Psoas muscle (tissue), 8 donors: ENCODE data around the gene TRABD. TPM values are rescaled to one million over a fixed set of nuclear protein-coding genes. Genes with fewer than 3 reads are reported as not detected.
"Not testable (repeated sequence)": the region's sequence is repeated elsewhere in the genome, so short reads cannot be mapped to it uniquely, and the experiment has no call there.

Experiments used
- ATAC-seq, 4 donors: fragments of 200-7000 bp; cut with Tn5 transposase; one replicate each; pipeline ENCODE4 v1.9.1; 2020; ENCODE audit warnings: moderate library complexity in 3 of 4, mild to moderate bottlenecking in 2 of 4
- DNase-seq, 2 donors: peaks; one replicate each; pipeline ENCODE4 v3.0.0-alpha.2; 2020
- H3K27ac ChIP-seq: fragments of 200-600 bp; one replicate; pipeline ENCODE4 v1.8.0; 2022
- H3K27me3 ChIP-seq, 3 donors: fragments of 200-600 bp in 1 of 3; one replicate each; pipeline versions ENCODE4 v1.6.1 to v1.8.0; 2013 to 2022; ENCODE audit warnings: low read length in 2 of 3, mild to moderate bottlenecking in 2 of 3, moderate library complexity in 1 of 3; ENCODE audit not compliant: insufficient read depth in 3 of 3
- H3K36me3 ChIP-seq, 2 donors: fragments of 200-600 bp in 1 of 2; one replicate each; pipeline versions ENCODE4 v1.6.1 to v1.8.0; 2013 to 2022; ENCODE audit warnings: low read depth in 1 of 2, mild to moderate bottlenecking in 1 of 2, moderate library complexity in 1 of 2; ENCODE audit not compliant: insufficient read depth in 1 of 2
- H3K4me1 ChIP-seq: fragments of 200-600 bp; one replicate; pipeline ENCODE4 v1.8.0; 2022
- H3K4me3 ChIP-seq: fragments of 200-600 bp; one replicate; pipeline ENCODE4 v1.8.0; 2022; ENCODE audit warnings: mild to moderate bottlenecking
- H3K9me3 ChIP-seq: fragments of 200-600 bp; one replicate; pipeline ENCODE4 v1.8.0; 2022
- WGBS, 3 donors: extraction: QIAGEN DNeasy Blood & Tissue Kit; methylation state at CpG; one replicate each; pipeline versions ENCODE4 v1.1.6 to v1.1.7; 2013; 5-methylcytosine and 5-hydroxymethylcytosine counted together
- intact Hi-C, 2 donors: fragments of 100-400 bp; cut with DNase I; formaldehyde crosslinking; loops; one replicate each; pipeline versions ENCODE4 v1.11.0 to v1.14.2; 2022
- long read RNA-seq, 2 donors: library from polyadenylated mRNA; unstranded; transcript quantifications; one replicate each; pipeline ENCODE4 v2.0.0, GENCODE V29; 2021
- polyA plus RNA-seq, 3 donors: library from polyadenylated mRNA; stranded (reverse); fragments of 200-250 nt; gene quantifications; one replicate each; pipeline ENCODE4 v1.2.3, GENCODE V29; 2013
- total RNA-seq, 4 donors: library from RNA; stranded (reverse); fragmentation: NEBNext Ultra II Directional in 2 of 4; extraction: Animal tissue kit (Norgen Biotek cat#: 25700) in 2 of 4; gene quantifications; one replicate each; pipeline versions ENCODE4 v1.2.1 to v1.2.4, GENCODE V29; 2021 to 2023
- TF ChIP-seq, protein P1 (sequence below): fragments of 200-600 bp; IDR thresholded peaks from one replicate; pipeline ENCODE4 v1.8.0; 2022; ENCODE audit warnings: antibody characterized with exemption
- donor health status: healthy with polysubstance abuse.
- donor health status: DM: no; HTN: no; CAD: no; lungs with moderate emphysema.
- donor health status: Bipolar disorder and iron deficiency.
- donor health status: healthy.
- donor health status: DM: yes; HTN: yes; CAD: no.
- donor health status: DM: no; HTN: no; CAD: no.
- donor health status: DM: no; HTN: no; CAD: no.
- donor health status: DM: yes; HTN: yes; CAD: no.

Gene TRABD, protein sequence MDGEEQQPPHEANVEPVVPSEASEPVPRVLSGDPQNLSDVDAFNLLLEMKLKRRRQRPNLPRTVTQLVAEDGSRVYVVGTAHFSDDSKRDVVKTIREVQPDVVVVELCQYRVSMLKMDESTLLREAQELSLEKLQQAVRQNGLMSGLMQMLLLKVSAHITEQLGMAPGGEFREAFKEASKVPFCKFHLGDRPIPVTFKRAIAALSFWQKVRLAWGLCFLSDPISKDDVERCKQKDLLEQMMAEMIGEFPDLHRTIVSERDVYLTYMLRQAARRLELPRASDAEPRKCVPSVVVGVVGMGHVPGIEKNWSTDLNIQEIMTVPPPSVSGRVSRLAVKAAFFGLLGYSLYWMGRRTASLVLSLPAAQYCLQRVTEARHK
- 10 to 100 TPM; 19.9 to 29.5 (median 24.0) TPM for total RNA-seq
- polyA plus RNA-seq, result 10 to 100 TPM; 30.6 to 52.1 (median 46.8) TPM
- long read RNA-seq, donor 1, transcript TRABD-202 (10 exons, 2,272 nt), result minor isoform, 17 of 61 reads
- long read RNA-seq, donor 1, transcript TRABD-201 (10 exons, 2,329 nt), result major isoform, 21 of 61 reads
- long read RNA-seq, donor 1, partial matches to known transcripts, result 5 of 61 reads
- long read RNA-seq, donor 1, other reads (novel, unspliced or antisense), result 16 of 61 reads
- long read RNA-seq, donor 2, transcript TRABD-201 (10 exons, 2,329 nt), result minor isoform, 21 of 107 reads
- long read RNA-seq, donor 2, transcript TRABD-202 (10 exons, 2,272 nt), result major isoform, 22 of 107 reads
- long read RNA-seq, donor 2, transcript TRABD-206 (2 exons, 1,661 nt), result minor isoform, 7 of 107 reads
- long read RNA-seq, donor 2, partial matches to known transcripts, result 12 of 107 reads
- long read RNA-seq, donor 2, other reads (novel, unspliced or antisense), result 42 of 107 reads

GRCh38 chr22:50185375-50186087 is at the start of gene TRABD:
Gene TRABD, plus strand, starts transcription at chr22:50185913. Its CDS starts 7,148 bp downstream, at chr22:50193061.
- TF ChIP-seq, protein P1, sequence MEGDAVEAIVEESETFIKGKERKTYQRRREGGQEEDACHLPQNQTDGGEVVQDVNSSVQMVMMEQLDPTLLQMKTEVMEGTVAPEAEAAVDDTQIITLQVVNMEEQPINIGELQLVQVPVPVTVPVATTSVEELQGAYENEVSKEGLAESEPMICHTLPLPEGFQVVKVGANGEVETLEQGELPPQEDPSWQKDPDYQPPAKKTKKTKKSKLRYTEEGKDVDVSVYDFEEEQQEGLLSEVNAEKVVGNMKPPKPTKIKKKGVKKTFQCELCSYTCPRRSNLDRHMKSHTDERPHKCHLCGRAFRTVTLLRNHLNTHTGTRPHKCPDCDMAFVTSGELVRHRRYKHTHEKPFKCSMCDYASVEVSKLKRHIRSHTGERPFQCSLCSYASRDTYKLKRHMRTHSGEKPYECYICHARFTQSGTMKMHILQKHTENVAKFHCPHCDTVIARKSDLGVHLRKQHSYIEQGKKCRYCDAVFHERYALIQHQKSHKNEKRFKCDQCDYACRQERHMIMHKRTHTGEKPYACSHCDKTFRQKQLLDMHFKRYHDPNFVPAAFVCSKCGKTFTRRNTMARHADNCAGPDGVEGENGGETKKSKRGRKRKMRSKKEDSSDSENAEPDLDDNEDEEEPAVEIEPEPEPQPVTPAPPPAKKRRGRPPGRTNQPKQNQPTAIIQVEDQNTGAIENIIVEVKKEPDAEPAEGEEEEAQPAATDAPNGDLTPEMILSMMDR, result no peak

DNA sequence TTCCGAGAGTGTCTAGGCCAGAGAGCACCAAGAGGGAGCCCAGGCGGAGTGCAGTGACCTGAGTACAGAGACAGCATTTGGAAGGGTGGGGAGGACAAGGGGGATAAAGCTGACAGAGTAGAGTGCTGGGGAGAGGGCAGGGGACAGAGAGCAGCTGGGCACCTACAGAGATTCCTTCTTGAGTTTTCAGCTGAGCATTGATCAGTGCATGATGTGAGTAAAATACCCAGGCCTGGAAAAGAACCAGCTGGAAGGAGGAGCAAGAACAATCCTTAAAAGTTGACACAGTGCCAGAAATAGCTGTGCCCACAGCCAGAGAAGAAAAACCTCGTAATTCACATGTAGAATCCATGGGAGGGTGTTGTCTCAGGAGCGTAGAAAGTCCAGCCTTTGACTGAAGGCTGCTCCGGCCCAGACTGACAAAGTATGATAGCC is 49.1 kb upstream of the TRABD start:
- WGBS, 3 donors, result 55 to 66% (median 64%) methylated on average over 5 of the region's 5 CpGs
- no peaks in the 10 kb centered on the region for H3K4me1 ChIP-seq
- TF ChIP-seq, protein P1, result no peak
- DNase-seq (no peak), ATAC-seq (no peak)
- no peaks in the 10 kb centered on the region for H3K9me3 ChIP-seq
- H3K4me3 ChIP-seq, result no peak overlapping the region
- H3K27ac ChIP-seq, result no peak overlapping the region
- intact Hi-C loops, result no loop called here
- no peaks in the 10 kb centered on the region for H3K36me3 ChIP-seq
- peaks cover 0 to 14% (median 6%) of the 10 kb centered on the region in 3 donors for H3K27me3 ChIP-seq

More at GRCh38 chr22:50185375-50186087, at the start of gene TRABD:
- DNase-seq (peak; percentile 92 to 95), ATAC-seq (peak; percentile 84 to 92 (median 90))
- Histone ChIP-seq H3K9me3 (no peaks in the 10 kb centered on the region), H3K27me3 (no peaks in the 10 kb centered on the region), H3K4me1 (peaks cover 26% of the 10 kb centered on the region), H3K36me3 (no peaks in the 10 kb centered on the region), H3K27ac (peak within 1 kb of the TSS; percentile 60), H3K4me3 (peak within 1 kb of the TSS; percentile 79)
- WGBS, 3 donors, result 2 to 3% (median 2%) methylated on average over 27 to 88 of the region's 90 CpGs
- intact Hi-C loops, result loop anchor here in 1 of 2 donors (10.0 kb wide), 1 partner anchor 261 kb away; no protein-coding TSS in a partner anchor

DNA sequence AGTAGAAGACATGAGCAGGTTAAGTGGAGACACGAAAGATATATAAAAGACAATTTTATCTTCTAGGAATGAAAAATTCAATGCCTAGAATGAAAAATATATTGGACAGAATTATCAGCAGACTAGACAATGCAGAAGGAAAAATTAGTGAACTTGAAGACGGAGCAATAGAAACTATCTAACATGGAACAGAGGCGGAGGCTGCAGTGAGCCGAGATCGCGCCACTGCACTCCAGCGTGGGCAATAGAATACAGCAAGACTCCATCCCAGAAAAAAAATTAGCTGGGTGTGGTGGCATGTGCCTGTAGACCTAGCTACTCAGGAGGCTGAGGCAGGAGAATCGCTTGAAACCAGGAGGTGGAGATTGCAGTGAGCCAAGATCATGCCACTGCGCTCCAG is 48.4 kb upstream of the TRABD start:
- intact Hi-C loops, ATAC-seq, H3K4me1 ChIP-seq, H3K27ac ChIP-seq, H3K36me3 ChIP-seq, DNase-seq, H3K4me3 ChIP-seq, H3K9me3 ChIP-seq: not testable (repeated sequence)
- WGBS, 3 donors, result 96 to 97% (median 96%) methylated on average over 9 of the region's 9 CpGs
- peaks cover 0 to 19% (median 6%) of the 10 kb centered on the region in 3 donors for H3K27me3 ChIP-seq

GRCh38 chr22:50138041-50138440 is 47.7 kb upstream of the TRABD start:
- no peaks in the 10 kb centered on the region for H3K9me3 ChIP-seq
- TF ChIP-seq, protein P1, result no peak
- H3K27ac ChIP-seq, result no peak overlapping the region
- intact Hi-C loops, result no loop called here
- no peak for ATAC-seq
- no peaks in the 10 kb centered on the region for H3K36me3 ChIP-seq
- 83 to 85% (median 84%) methylated on average over 4 of the region's 4 CpGs for WGBS, 3 donors
- H3K4me3 ChIP-seq, result no peak overlapping the region
- no peaks in the 10 kb centered on the region for H3K4me1 ChIP-seq
- H3K27me3 ChIP-seq, result peaks cover 0 to 23% (median 2%) of the 10 kb centered on the region in 3 donors
- no peak for DNase-seq
